Measurements from ENCODE around the gene SLC4A3. TPM values are rescaled to one million over a fixed set of nuclear protein-coding genes. Genes with fewer than 3 reads are reported as not detected.

The SLC4A3 gene
- total RNA-seq, 1 experiment from 2014 or later, result 23.0 TPM

DNA sequence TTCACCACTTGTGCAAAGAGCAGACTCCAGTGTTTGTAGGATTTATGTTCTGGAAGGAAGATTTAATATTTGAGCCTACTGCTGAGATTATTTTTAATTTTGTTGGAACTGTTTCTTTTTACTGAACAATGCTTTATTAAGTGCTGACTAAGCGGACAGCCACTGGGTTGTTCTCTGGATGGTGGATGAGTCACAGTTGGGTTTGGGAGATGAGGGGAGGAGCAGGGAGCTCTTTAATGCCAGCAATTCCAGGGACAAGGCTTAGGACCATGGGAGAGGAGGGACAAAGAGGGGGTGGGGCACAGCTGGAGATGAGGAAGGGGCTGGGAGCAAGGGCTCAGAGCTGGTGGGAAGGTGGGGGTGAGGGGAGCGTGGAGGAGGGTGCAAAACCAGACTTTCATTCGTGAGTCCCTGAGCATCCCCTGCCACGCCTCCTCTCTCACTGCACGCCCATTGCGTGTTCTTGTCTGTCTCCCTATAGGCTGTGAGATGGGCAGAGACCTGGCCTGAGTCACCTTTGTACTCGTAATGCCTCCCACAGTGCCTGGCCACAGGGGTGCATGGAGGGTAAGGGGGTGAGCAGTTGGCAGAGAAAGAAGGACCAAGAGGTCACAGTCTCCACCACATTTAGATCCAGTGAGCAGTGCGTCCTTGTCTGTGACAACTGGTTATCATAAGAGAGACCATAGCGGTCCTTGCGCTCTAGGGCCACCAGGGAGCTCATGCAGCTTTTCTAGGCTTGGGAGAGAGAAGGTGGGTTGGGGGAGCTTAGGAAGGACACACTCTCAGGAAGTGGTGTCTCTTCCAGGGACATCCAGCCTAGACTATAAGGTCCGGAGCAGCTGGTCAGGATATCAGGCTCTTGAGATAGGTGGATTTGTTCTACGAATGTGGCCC lies 18.4 kb downstream of the SLC4A3 start:
- Histone ChIP-seq H3K4me3 (replicated peaks in 1 of 2; ENCODE audit: low read depth in 1 of 2, low read length in 2 of 2) (peak overlapping the region in 1 of 2 experiments; percentile 33; a peak in 2 of 4 replicates), H3K79me2 (ENCODE audit: insufficient read depth, low read length) (no peaks in the 10 kb centered on the region), H3K4me2 (ENCODE audit: low read length) (peak overlapping the region; percentile 68), H3K27ac (ENCODE audit: low read depth, low read length) (peak overlapping the region; percentile 50), H3K36me3 (ENCODE audit: control insufficient read depth in 1 of 2, insufficient read depth in 2 of 2, low read length in 2 of 2) (peaks cover under 1 to 4% of the 10 kb centered on the region in 2 experiments; a peak in 2 of 4 replicates), H3K9me2 (ENCODE audit: insufficient read depth) (no peaks in the 10 kb centered on the region), H3K9me3 (ENCODE audit: control insufficient read depth in 1 of 2, insufficient read depth in 1 of 2, low read depth in 1 of 2, low read length in 2 of 2) (no peaks in the 10 kb centered on the region), H2AFZ (ENCODE audit: low read depth, low read length, poor library complexity, severe bottlenecking) (no peak overlapping the region), H3K27me3 (ENCODE audit: insufficient read depth, low read length) (no peaks in the 10 kb centered on the region), H3K4me1 (ENCODE audit: control insufficient read depth in 1 of 2, insufficient read depth in 2 of 2, low read length in 2 of 2) (peaks cover 24 to 56% of the 10 kb centered on the region in 2 experiments), H3K9ac (ENCODE audit: low read length) (peak overlapping the region; percentile 26), H4K20me1 (ENCODE audit: insufficient read depth) (no peaks in the 10 kb centered on the region)
- BruUV-seq (replicated peaks), result no TSS peak
- no peak for TF ChIP-seq ZNF274 (IDR thresholded peaks at IDR 0.05; ENCODE audit: low read depth, low read length)
- peak; percentile 31; the same call in 1 of the 2 replicates for TF ChIP-seq SIN3A (IDR thresholded peaks at IDR 0.05; ENCODE audit: low read depth)
- no peak for TF ChIP-seq TCF7L2 (IDR thresholded peaks at IDR 0.05; ENCODE audit: borderline replicate concordance, extremely low read depth, insufficient read depth, insufficient read length)
- TF ChIP-seq FOSL1 (IDR thresholded peaks at IDR 0.05; ENCODE audit: low read depth), result peak; percentile 77
- 0 out of 2 replicates have a peak, but pooled peaks have one; percentile 51 for TF ChIP-seq SP1 (IDR thresholded peaks at IDR 0.05; ENCODE audit: low read depth)
- TF ChIP-seq, protein P1, sequence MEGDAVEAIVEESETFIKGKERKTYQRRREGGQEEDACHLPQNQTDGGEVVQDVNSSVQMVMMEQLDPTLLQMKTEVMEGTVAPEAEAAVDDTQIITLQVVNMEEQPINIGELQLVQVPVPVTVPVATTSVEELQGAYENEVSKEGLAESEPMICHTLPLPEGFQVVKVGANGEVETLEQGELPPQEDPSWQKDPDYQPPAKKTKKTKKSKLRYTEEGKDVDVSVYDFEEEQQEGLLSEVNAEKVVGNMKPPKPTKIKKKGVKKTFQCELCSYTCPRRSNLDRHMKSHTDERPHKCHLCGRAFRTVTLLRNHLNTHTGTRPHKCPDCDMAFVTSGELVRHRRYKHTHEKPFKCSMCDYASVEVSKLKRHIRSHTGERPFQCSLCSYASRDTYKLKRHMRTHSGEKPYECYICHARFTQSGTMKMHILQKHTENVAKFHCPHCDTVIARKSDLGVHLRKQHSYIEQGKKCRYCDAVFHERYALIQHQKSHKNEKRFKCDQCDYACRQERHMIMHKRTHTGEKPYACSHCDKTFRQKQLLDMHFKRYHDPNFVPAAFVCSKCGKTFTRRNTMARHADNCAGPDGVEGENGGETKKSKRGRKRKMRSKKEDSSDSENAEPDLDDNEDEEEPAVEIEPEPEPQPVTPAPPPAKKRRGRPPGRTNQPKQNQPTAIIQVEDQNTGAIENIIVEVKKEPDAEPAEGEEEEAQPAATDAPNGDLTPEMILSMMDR (IDR thresholded peaks at IDR 0.05 in 2 of 3, conservative IDR thresholded peaks at IDR 0.05 in 1 of 3; ENCODE audit: borderline replicate concordance in 1 of 3, insufficient read depth in 1 of 3, low read depth in 2 of 3, low read length in 2 of 3), result peak in 2 of 3 experiments; percentile 23; a peak in 2 of 6 replicates
- peak; percentile 71 for TF ChIP-seq JUND (IDR thresholded peaks at IDR 0.05)
- TF ChIP-seq YY1 (IDR thresholded peaks at IDR 0.05; ENCODE audit: extremely low read depth, insufficient replicate concordance, low read depth, low read length), result peak; percentile 32
- ATAC-seq, result peak; percentile 81
- intact Hi-C loops (cut with micrococcal nuclease), result loop anchor here (10.0 kb wide), 1 partner anchor 241 kb away; no protein-coding TSS in a partner anchor
- ChIA-PET CTCF (interaction anchor here (0.6 to 1.6 kb wide), 5 partner anchors 11 to 116 kb away, joined by 3 to 7 read pairs (median 5); no protein-coding TSS in a partner anchor), RAD21 (ENCODE audit: low non-redundant PET in 1 of 2, low total read pairs in 2 of 2, uncharacterized antibody in 2 of 2, unreplicated experiment in 2 of 2) (interaction anchor here in 1 of 2 experiments (0.7 kb wide), 1 partner anchor 102 kb away, joined by 3 read pairs; the partner anchor contains the start of gene TMEM198), POLR2A (interaction anchor here (0.8 to 2.2 kb wide), 3 partner anchors 16 to 43 kb away, joined by 4 to 10 read pairs (median 4); no protein-coding TSS in a partner anchor)
- peak; percentile 65 for DNase-seq (ENCODE audit: low read depth, low spot score)

Measured in HCT116 (cell line).